Heart left ventricle (tissue), 13 donors: Measurements from ENCODE around the gene CDH12.

Source experiments
- CTCF ChIP-seq, 12 donors: fragments of 200-600 bp; sonication (generic) in 4 of 12; IDR thresholded peaks; one replicate each; pipeline versions ENCODE4 v1.5.0 to v1.8.0; 2018 to 2022; ENCODE audit warnings: antibody characterized with exemption in 12 of 12, mild to moderate bottlenecking in 5 of 12
- POLR2A ChIP-seq, 2 donors: fragments of 450-650 bp; IDR thresholded peaks; one replicate each; pipeline ENCODE4 v1.6.1; 2017; ENCODE audit warnings: antibody characterized with exemption in 2 of 2, mild to moderate bottlenecking in 2 of 2, moderate library complexity in 2 of 2
- donor health status: ischemic (EF 13 %, LVEDD 7.1; RV severe dilation, severe dysfunction).
- donor health status: DM: no; HTN: yes; CAD: no.
- donor health status: DM: no; HTN: no; CAD: no.
- donor health status: ischemic (EF 25% LVEDD 6.9; RV normal size, moderate dysfunction).
- donor health status: ischemic (EF 25% LVEDD 5.7; RV mildly dilated, moderate dysfunction).
- donor health status: ischemic (EF 35%, LVEDD 5.7; RV mildly dilated, moderate dysfunction).
- donor health status: nonischemic (EF 11% LVEDD 7.7; RV severe dilation, severe dysfunction).
- donor health status: DM: yes; HTN: yes; CAD: no.
- donor health status: PGD.
- donor health status: ischemic (EF 29% LVEDD 5.4; RV normal size, mild dysfunction).
- donor health status: nonischemic (EF 23%, LVEDD 6.1; RV moderate dilation, normal function).

- TF ChIP-seq POLR2A (IDR thresholded peaks at IDR 0.05), result no peak
- TF ChIP-seq CTCF (IDR thresholded peaks at IDR 0.05), result no peak
Observed at GRCh38 chr5:22465616-22466015, 387.5 kb downstream of the CDH12 start.
